Fibroblast of pulmonary artery (primary cell): ENCODE data around the gene CARD14.
"Not testable (repeated sequence)": the region's sequence is repeated elsewhere in the genome, so short reads cannot be mapped to it uniquely, and the experiment has no call there.

Experiments used
- DNase-seq: peaks from one replicate; pipeline ENCODE4 v3.0.0-alpha.2; 2010; ENCODE audit warnings: low read depth
- H3K4me3 ChIP-seq: replicated peaks from 2 replicates; pipeline ENCODE4 v1.5.1; 2011; ENCODE audit warnings: low read depth, mild to moderate bottlenecking, control low read depth, low read length, moderate library complexity
- CTCF ChIP-seq: IDR thresholded peaks from 2 replicates; pipeline ENCODE4 v1.5.1; 2011; ENCODE audit warnings: mild to moderate bottlenecking, control low read depth, low read length, inconsistent platforms; ENCODE audit errors: missing control alignments

The CARD14 gene

DNA sequence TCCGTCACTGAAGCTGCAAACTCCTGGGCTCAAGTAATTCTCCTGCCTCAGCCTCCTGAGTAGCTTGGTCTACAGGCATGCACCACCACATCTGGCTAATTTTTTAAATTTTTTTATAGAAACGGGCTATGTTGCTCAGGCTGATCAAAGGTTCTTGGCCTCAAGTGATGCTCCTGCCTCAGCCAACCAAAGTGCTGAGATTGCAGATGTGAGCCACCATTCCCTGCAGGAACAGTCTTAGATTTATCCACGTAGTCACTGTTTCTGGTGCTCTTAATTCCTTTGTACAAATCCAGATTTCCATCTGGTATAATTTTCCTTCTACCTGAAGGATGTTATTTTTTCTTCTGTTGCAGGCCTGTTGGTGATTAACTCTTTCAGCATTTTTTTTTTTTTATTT lies 63.4 kb downstream of the CARD14 start:
- TF ChIP-seq CTCF = no peak
- no peak overlapping the region for H3K4me3 ChIP-seq
- no peak for DNase-seq

- no peak for TF ChIP-seq CTCF
- H3K4me3 ChIP-seq = no peak overlapping the region
- DNase-seq = no peak
Measured at GRCh38 chr17:80236911-80237310, 67.1 kb downstream of the CARD14 start.

- no peak for TF ChIP-seq CTCF
- no peak overlapping the region for H3K4me3 ChIP-seq
- no peak for DNase-seq
Measured at GRCh38 chr17:80237386-80237785, 67.6 kb downstream of the CARD14 start.

GRCh38 chr17:80242505-80242904 lies 72.7 kb downstream of the CARD14 start:
- H3K4me3 ChIP-seq = no peak overlapping the region
- no peak for DNase-seq
- no peak for TF ChIP-seq CTCF

DNA sequence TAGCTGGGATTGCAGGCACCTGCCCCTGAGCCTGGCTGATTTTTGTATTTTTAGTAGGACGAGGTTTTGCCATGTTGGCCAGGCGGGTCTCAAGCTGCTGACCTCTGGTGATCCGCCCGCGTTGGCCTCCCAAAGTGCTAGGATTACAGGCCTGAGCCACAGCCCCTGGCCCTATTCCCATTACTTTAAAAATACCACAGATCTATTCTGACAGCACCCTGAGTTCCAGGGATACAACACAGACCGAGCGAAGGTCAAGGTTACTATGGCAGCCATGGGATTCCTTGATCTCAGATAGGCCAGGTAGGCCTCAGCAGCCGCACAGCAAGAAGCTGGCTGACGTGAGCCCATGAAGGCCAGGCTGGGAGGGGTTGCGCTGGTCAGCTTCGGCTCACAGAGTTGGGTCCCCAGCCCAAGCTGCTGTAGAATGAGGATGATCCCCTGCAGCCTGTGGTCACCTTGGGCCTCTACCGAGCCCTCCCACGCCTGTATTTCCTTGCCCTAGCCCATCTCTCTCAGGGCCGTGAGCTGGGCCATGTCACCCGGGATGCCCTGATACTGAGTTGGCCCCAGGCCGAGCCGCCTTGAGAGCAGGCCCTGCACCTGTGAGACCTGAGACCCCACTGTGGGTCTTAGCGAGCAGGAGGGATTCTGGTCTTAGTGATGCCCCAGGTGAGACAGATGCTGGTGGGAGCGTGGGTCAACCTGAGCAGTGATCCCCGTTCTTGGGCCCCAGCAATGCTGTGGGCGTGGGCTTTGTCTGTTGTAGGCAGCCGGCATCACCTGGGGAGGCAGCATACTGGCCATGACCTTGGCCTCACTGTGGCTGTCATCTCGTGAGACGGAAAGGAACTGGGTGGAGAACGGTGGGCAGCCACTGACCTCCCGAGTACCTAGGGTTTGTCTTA lies 74.0 kb downstream of the CARD14 start:
- no peak for TF ChIP-seq CTCF
- no peak for DNase-seq
- H3K4me3 ChIP-seq = no peak overlapping the region

DNA sequence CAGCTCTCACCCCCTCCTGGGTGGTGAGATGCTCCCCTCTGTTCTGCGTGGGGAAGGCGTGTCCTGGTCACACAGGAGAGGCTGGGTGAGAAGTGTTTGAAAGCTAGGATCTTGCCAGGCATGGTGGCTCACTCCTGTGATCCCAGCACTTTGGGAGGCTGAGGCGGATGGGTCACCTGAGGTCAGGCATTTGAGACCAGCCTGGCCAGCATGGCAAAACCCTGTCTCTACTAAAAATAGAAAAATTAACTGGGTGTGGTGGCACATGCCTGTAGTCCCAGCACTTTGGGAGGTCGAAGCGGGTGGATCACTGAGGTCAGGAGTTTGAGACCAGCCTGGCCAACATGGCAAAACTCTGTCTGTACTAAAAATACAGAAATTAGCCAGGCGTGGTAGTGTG lies 74.6 kb downstream of the CARD14 start:
- not testable (repeated sequence) for DNase-seq, H3K4me3 ChIP-seq

DNA sequence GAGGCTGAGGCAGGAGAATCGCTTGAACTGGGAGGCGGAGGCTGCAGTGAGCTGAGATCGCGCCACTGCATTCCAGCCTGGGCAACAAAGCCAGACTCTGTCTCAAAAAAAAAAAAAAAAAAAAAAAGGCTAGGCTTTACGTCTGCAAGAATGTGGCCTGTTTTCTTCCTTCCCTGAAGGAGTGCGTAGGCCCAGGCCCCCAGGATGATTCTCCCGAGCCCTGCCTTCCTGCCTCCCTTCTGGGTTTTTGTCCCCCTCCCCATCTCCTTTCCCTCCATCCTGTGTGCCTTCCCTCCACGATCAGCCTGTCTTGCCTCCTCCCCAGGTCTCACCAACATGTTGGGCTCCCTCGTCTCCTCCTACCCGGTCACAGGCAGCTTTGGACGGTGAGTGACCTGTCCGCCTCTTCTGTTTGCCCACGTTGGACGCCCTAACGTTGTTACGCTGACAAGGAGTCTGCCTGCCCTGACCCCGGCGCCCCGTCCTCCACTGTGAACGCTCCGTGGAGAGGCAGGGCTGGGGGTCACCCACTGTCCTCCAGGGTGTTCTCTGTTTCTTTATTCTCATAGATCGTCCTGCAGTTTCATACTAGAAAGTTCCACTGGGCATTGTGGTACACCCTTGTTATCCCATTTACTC lies 75.2 kb downstream of the CARD14 start:
- no peak for TF ChIP-seq CTCF
- H3K4me3 ChIP-seq = no peak overlapping the region
- DNase-seq = no peak
